ENCODE results near the gene ERCC5.

Gene ERCC5
- long read RNA-seq, donor 1, full-length matches to known transcripts: 5 of 5 reads
- long read RNA-seq, donor 1, partial matches to known transcripts: 0 of 5 reads
- long read RNA-seq, donor 1, other reads (novel, unspliced or antisense): 0 of 5 reads
- long read RNA-seq, donor 2: 0 reads
- long read RNA-seq, donor 3, full-length matches to known transcripts: 1 of 1 reads
- long read RNA-seq, donor 3, partial matches to known transcripts: 0 of 1 reads
- long read RNA-seq, donor 3, other reads (novel, unspliced or antisense): 0 of 1 reads
- long read RNA-seq, donor 4, full-length matches to known transcripts: 4 of 4 reads
- long read RNA-seq, donor 4, partial matches to known transcripts: 0 of 4 reads
- long read RNA-seq, donor 4, other reads (novel, unspliced or antisense): 0 of 4 reads
- long read RNA-seq, donor 5, full-length matches to known transcripts: 1 of 10 reads
- long read RNA-seq, donor 5, partial matches to known transcripts: 9 of 10 reads
- long read RNA-seq, donor 5, other reads (novel, unspliced or antisense): 0 of 10 reads
- long read RNA-seq, donor 6, partial matches to known transcripts: 0 of 2 reads
- long read RNA-seq, donor 6, other reads (novel, unspliced or antisense): 0 of 2 reads
- long read RNA-seq, donor 7, full-length matches to known transcripts: 5 of 5 reads
- long read RNA-seq, donor 7, partial matches to known transcripts: 0 of 5 reads
- long read RNA-seq, donor 7, other reads (novel, unspliced or antisense): 0 of 5 reads
- long read RNA-seq, donor 8, partial matches to known transcripts: 0 of 4 reads
- long read RNA-seq, donor 8, other reads (novel, unspliced or antisense): 0 of 4 reads

DNA sequence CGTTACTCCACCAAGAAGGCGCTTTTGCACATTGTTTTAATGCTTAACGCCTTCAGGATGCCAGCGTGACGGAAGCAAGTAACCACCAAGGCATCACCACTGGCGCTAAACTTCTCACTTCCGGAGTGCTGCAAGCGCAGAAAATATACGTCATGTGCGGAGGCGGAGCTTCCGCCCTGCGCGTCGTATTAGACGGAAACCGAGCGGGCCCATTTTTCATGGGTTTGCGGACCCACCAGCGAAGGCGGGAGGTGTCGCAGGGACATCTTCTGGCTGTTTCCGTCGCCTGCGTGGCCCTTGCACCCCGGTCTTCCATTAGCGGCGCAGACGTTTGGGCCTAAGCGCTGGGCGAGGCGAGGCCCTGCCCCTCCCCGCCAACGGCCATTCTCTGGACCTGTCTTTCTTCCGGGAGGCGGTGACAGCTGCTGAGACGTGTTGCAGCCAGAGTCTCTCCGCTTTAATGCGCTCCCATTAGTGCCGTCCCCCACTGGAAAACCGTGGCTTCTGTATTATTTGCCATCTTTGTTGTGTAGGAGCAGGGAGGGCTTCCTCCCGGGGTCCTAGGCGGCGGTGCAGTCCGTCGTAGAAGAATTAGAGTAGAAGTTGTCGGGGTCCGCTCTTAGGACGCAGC is at the start of gene ERCC5:
ERCC5 (plus strand) TSS at position 403 of the 631 bp plus-strand sequence. CDS start 235 bp downstream, outside the sequence.
- peak; percentile 96 for DNase-seq

DNA sequence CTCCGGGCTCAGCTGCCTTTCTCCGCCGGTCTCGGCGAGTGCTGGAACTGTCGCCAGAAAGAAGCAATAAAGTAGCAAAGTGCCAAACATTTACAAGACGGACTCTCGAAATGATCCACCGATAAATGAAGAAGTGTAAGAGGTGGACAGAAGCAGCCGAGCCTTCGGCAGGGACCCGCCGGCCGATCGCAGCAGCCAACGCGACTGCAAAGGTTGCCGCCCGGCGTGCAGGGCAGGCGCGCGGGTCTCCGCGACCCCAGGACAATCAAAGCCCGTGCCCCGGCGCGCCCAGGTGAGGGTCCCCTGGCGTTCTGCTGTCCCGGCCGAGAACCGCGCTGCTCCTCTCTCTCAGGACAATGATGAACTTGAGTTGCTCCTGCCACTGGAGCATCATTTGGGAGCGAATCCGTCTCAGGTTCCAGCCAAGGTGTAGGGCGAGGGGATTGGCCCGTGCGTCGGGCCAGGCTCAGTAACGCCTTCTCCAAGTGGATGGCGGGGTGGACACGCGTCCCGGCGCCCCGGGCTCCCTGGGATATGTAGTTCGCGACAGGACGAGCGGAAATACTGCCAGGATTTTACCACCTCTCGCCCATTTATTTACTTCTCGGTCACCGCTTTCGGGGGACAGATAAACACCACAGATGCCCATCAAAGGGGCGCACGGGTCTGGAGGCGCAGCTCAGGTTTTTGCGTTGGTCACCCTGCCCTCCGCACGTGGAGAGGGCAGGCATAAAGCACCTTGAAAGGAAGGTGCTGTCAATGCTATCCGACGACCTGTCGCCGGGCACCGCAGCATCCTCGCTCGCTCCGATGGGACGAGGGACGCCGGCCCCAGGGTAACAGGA is 47.0 kb upstream of the ERCC5 start, which contains the start of the genes BIVM and POGLUT2:
BIVM (plus strand) TSS at position 539 of the 845 bp plus-strand sequence. CDS start 8,149 bp downstream, outside the sequence.
POGLUT2 (minus strand) TSS at position 396 of the 845 bp plus-strand sequence; CDS start at position 90, 306 bp downstream.
- DNase-seq: peak; percentile 90

DNA sequence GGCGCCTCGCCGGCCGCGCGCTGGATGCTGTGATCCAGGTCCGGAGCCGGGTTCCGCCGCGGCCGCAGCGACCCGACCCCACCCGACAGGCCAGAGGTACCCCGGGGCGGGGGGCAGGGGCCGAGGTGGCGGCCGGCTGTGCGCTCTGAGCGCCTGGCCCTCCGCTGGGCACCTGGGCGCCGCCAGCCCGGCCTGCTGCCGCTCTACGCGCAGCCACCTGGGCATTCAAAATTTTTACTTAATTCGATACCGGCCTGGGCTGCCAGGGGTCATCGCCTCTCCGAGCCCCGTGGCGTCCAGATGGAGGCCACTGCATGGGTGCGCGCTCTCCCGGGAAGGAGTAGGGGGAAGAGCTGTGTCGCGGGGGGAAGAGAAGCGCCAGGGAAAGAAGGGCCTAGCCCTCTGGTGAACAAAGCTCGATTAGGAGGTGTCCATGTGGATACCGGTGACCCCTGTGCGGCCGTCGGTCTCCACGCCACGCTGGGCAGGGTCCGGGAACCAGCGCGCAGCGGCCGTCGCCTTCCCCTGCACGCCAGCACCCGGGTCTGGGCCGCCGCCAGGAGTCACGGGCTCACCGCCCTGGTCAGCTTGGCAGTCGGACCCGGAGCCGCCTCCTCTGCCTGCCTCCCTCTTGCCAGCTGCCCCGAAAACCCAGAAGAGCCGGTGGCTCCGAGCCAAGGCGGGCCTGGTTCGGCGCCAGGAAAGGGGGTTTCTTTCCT is 46.2 kb upstream of the ERCC5 start:
- DNase-seq: peak; percentile 84

DNA sequence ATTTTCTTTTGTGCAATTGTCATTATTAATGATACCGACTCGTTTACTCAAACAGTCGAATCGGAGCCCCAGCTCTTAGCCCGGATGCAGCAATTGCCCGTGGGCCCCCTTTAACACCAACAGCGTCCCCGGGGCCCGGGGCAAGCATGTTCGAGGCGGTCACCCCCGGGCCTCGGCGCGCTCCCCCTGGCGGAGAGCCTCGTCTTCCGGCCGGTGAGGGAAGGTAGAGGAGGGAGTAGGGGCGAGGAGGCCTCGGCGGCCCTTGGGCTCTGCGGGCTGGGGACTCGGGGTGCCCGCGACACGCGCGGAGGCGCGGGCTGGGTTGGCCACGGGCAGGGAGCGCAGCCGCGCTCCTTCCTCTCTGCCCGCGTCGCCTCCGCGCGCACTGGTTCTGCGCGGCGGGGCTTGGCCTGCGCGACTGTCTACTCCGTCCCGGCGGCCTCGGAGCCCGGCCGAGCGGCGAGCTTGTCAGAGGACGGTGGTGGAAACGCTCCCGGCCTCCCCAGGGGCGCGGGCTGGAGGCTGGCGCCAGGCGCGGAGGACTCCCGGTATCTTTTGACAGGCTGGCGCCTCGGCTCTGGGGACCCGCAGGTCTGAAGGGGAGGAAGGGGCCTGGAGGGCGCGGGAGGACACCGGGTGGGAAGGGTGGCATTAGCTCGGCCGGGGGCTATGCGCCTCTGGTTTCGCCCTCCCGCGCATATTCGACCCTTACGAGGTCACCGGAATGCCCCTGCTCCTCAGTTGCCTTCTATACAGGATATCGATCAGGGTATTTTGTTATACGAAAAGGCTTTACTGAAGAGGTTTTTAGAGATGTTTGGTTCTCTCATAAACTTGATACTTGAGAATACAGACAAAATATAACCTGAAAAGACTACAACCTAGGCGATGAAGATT is 45.4 kb upstream of the ERCC5 start:
- DNase-seq: peak; percentile 97

DNA sequence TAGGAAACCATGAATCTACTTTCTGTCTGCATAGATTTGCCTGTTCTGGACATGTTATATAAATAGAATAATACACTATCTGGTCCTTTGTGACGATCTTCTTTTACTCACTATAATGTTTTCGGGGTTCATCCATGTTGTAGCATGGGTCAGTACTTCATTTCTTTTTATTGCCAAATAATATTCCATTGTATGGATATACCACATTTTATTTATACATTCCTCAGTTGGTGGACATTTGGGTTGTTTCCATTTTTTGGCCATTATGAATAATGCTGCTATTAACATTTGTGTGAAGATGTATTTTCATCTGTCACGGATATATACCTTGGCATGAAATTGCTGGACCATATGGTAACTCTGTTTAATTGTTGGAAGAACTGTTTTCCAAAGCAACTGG is 40.2 kb upstream of the ERCC5 start:
- DNase-seq: no peak

DNA sequence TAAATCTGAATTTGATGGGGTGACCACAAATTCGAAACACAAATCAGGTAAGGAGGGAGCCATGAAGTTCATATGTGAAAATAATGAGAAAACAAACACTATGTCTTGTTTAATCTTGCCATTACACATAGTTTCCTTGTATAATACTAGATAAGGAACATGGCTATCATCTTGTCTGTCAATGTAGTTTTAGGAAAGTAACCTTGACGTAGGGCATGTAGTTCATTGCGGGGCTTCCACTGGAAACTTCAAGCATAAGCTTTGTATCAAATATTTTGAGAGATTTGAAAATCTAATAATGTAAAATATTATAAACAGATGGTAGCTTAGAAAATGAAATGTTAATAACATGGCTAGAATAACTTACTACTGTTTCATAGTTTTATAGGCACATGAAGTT is 38.1 kb upstream of the ERCC5 start:
- no peak for DNase-seq

DNA sequence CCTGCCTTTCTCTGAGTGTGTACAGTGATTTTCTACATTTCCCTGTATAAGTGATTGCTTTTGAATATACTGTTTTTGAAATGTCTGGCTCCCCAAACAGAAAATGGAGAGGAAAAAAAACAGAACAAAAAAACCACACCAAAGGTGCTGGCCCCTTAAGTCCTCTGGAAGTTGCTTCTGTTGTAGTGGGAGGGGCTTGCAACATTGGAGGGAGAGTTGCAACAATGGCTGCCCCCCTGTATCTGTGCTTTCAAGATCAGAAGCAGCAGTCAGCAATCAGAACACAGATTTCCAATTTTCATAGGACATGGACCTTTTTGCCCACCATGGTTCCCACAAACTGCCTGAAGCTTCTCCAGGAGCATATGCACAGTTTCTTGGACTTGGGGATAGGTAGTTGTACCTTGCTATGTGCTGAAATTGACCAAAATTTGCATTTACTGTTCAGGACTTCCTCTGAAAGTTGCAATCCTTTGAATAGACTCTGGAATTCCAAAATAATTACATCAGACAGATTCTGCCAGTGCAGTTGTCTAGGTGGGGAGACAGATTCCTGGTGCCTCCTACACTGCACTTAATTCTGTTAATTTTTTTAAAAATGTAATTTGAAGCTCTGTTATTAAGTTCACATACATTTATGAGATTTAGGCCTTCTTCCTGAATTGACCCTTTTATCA is 33.1 kb upstream of the ERCC5 start:
- DNase-seq: no peak

DNA sequence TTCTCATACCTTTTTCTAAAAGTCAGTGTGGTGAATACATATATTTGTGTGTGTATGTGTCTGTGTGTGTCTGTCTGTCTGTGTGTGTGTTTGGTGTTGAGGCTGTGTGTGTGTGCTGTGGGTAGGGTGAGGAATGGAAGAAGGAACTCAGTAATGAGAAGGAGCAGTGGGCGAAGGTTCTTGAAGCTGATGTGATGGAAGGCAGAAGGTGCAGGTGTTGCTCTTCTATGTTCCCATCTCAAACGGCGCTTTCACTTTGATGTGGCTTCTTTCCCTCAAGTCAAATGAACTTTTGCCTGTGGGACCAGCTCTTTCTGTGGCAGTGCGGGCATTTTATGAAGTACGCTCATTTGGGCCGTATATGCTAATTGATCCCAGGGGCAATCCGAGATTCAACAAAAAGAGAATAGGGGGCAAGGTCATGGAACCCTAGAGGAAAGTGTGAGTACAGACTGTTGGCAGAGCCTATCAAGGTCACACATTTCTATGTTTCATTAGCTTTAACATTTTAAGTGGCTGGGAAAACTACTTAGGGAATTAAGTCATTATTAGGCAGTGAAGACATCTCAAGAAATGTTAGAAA is 31.7 kb upstream of the ERCC5 start:
- DNase-seq: no peak

DNA sequence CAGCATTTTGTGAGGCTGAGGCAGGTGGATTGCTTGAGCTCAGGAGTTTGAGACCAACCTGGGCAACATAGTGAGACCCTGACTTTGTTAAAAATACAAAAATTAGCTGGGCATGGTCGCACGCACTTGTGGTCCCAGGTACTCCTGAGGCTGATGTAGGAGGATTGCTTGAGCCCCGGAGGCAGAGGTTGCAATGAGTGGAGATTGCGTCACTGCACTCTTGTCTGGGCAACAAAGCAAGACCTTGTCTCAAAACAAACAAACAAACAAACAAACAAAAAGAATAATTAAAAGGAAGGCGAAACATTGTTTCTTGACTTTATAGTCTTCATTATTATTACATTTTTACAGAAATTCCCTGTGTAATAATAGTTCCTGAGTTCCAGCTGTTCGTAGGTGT is 31.0 kb upstream of the ERCC5 start:
- no peak for DNase-seq

DNA sequence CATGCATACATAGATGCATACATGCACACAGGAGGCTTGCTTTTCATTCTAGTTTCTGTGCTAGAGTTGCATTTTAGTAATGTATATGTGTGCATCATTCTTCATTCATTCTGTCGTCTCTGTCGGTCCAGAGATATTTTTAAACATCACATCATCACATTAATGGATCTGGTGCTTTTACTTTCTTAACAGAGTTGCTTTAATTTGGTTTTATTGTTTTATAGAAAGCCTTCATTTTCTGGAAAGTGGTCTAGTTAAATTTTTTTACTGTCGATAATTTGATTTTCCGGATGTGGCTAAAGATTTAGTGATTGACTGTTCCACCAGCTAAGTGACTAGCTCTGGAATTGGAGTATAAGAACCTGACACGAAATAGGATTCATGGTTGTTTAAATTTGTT is 30.0 kb upstream of the ERCC5 start:
- no peak for DNase-seq

DNA sequence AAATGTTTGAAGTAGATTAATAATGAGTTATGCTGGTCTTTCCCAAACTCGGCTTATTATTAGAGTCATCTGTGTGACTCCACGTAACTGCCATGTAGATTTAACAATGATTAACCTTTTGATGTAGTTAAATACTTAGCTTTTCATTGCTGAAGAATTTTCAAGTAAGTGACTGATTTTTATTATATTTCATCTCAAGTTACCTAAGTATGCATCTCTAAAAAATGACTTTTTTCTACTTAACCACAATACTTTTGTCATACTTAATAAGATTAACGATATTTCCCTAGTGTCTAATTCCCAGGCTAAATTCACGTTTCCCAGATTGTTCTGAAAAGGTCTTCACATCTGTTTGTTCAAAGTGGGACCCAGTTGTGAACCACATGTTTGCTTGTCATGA is 29.1 kb upstream of the ERCC5 start:
- DNase-seq: no peak

DNA sequence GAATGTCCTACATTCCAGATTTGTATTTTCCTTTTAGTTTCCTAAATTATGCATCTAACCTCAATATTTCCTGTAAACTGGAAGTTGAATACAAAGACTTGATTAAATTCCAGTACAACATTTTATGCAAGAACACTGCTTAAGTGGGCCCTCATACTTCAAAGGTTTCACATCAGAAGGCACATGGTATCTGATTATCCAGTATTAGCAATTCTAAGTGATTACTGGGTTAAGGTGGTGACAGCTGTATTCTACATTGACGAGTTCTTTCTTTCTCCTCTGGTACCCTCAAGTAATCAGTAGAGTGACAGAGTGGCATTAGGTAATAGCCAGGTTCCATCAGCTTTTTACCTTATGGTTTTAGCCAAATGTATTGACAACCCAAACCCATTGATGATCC is 28.6 kb upstream of the ERCC5 start:
- no peak for DNase-seq

DNA sequence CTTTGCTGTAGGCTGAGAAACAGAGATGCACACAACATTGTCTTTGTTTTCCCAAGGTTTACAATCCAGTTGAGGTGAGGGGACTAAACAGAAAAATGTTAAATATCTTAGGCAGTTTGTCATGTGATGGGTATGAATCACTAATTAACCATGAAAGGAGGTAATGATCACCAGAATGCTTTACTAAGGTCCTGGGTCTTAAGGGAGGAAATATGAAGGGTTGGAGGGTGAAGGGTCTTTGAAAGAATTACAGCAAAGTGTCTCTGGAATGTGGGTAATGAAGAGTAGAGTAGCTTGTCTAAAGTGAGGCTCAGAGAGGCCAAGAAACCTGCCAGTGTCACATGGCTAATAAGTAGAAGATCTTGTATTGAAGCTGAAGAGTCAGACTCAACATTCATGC is 27.9 kb upstream of the ERCC5 start:
- DNase-seq: no peak

DNA sequence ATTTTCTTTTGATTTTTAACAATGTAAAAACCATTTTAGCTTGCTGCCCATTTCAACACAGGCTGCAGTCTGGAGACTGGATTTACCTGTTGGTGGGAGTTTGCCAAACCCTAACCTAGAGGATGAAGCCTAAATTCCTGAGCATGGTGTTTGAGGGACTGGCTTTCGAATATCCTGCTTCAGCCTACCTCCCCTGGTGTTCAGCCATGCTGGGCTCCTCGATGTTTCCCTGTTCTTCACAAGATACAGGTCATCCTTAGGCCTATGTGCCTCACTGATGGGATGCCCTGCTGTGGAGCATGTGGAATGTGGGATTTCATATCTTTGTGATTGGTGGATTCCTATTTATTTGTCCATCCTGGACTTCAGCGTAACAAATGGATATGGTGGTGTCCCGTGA is 20.4 kb upstream of the ERCC5 start:
- no peak for DNase-seq

DNA sequence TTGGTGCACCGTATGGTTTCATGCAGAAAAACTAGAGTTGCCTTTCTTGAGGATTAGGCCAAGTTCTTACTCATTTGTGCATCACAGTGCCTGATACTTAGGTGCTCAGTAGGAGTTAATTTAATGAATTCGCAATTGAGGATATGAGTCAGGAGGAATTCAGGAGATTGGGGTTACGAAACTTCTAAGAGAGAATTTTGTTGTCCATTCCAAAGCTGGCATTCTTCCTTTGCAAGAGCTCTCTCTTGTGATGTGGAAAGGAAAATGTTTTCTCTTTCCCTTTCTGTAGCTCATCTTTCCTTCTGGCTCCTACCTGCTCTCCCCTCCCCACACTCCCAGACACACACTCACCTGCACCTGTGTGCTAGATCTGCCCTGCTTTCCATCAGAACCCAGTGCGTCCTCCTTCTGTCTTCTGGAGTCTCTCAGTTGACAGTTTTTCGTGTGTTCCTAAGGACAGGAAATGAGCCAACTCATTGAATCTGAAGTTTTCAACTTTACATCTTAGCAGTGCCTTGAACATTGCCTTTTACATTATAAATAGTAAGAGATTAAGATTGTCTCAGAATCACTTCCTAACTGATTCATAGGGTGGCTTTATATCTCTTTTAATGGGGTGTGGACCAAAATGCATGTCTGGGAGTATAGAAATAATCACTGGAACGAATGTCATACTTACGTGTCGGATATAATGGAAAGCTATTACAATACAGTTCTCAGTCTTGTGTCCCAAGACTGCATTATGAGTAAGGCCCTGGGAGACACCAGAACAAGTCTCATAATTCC is 19.7 kb upstream of the ERCC5 start:
- no peak for DNase-seq

DNA sequence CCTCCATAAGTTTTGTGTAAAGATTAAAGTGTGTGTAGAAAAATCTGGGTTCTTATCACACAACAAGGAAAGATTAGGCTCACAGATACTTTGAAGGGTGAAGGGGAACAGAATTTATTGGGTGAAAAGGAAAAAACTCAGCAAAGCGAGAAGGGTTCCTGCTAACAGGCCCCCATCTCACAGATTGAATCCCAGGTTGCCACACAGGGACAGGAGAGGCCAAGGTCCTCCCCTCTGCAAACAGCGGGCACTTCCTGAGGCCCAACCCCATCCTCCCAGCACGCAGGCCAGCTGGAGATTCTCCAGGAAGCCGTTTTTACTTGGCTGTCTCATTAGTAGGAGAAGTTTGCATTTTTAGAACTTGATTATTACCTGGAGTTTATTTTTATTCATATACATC is 15.2 kb upstream of the ERCC5 start:
- no peak for DNase-seq

DNA sequence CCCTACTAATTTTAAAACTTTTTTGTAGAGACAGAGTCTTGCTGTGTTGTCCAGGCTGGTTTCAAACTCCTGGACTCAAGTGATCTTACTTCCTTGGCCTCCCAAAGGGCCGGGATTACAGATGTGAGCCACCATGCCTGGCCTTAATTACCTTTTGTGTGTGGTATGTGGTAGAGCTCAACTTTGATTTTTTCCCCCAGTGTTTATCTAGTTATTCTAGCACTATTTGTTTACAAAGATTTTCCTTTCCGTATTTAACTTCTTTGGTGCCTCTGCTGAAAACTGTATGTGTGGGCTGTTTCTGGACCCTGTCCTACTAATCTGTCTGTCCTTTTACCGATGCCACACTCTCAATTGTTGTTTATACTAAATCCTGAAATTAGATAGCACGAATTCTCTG is 9.4 kb upstream of the ERCC5 start:
- no peak for DNase-seq

DNA sequence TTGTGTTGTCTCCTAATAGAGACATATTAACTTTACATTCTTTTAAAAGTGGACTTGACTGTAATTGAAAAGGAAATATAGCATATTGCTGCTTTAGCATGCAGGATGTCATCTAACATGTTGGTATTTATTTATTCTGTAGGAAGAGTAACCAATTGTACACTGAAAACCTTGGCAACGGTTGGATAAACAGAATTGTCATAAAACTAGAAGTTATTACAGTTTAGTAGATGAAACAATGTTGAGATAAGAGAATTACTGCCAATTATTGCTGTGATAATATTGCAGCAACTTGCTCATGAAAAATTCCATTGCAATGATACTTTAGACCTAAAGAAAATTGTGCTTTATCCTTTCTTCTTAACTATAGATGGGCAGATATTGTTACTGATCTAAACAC is 7.6 kb upstream of the ERCC5 start:
- no peak for DNase-seq

Data from right kidney (tissue), 9 donors.